NCI-H1048 (cell line): ENCODE data around the gene DGKG.

ENCODE experiments used
- DNase-seq: peaks from one replicate; lab custom pipeline; 2025; lab: John Stamatoyannopoulos, UW

DGKG gene

GRCh38 chr3:186141790-186142189 lies 220.2 kb downstream of the DGKG start:
- no peak for DNase-seq

DNA sequence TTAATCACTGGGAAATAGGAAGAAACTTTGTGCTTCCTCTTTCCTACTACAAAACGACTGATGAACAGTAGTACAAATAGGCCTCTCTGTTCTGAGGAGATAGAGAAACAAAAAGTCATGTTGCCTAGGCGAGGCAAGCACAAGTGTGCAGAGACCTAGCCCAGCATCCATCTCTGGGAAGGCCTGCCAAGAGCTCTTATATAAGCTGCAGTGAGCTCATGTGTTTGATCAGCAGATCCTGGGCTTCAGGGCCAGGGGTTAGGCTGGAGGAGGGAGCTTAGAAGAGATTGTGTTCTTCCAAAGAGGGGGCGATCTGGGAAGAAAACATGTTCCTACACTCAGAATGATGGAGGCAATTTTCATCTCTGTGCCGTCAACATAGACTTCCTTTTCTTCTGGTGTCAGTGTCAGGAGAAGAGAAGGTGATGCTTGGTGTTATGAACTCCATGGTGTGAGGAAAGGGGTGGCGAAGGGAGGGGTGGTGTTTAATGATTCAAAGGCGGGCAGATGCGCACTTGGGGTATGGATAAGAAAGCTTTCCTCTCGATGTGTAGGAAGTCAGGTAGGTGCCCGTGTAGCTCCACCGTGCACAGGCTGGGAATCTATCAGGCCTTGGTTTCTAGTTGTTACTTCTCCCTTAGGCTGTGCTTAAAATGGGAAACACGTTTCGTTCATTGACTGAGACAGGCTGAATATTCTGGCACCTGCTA lies 223.6 kb downstream of the DGKG start:
- no peak for DNase-seq

GRCh38 chr3:186137051-186137685 lies 224.9 kb downstream of the DGKG start:
- no peak for DNase-seq

DNA sequence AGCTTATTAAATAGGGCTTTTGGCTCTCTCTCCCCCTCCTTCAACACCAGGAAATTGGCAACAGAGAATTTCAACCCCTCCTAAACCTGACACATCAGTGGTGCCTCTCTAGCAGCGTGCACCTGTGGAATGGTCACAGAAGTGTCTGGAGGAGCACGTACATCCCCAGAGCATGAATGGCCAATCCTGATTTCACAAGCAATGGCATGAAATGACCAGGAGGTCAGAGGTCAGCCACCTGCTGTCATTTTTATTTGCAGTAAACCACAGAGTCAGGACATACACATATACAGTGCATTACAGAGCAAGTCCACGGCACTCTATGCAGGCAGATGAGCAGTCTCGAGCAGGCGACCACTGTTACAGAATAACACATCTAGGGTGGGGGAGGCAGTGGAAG lies 228.1 kb downstream of the DGKG start:
- no peak for DNase-seq

GRCh38 chr3:186132487-186132886 lies 229.5 kb downstream of the DGKG start:
- DNase-seq, result no peak

- DNase-seq, result no peak
Measured at GRCh38 chr3:186129206-186129605, 232.8 kb downstream of the DGKG start.

GRCh38 chr3:186128158-186128557 lies 233.9 kb downstream of the DGKG start:
- no peak for DNase-seq

DNA sequence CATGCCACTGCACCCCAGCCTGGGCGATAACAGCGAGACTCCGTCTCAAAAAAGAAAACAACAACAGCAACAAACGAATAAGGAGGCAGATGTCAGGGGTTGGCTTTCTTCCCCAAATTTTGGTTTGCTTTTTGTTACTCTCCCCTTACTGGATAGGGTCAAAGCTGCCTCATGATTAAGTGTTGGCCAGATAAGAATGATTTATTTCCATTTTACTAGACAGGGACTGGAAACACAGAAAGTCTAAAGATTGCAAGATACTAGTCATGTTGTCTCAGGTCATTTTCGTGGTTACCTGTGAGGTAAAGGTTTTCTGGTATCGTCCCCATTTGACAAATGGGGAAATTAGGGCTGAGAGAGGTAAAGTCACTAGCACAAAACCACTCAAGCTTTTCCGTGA lies 234.6 kb downstream of the DGKG start:
- no peak for DNase-seq

GRCh38 chr3:186125118-186125517 lies 236.9 kb downstream of the DGKG start:
- DNase-seq, result no peak

GRCh38 chr3:186124592-186124991 lies 237.4 kb downstream of the DGKG start:
- no peak for DNase-seq

DNA sequence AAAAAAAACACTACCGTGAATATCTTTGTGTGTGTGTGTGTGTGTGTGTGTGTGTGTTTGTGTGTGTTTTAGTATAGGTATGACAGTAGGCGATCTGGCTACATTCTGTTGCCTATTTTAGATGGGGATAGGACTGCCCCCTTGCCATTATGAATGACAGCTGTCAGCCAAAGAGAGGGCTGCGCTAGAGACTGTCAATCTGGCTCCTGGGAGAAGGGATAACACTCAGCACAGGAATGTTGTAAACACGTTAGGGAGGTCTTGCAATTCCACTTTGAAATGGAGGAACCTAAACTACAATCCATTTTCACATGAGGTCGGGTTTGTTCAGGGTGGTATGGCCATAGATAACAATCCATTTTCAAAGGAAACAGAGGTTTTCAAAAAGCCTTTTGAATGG lies 239.0 kb downstream of the DGKG start:
- DNase-seq, result no peak

GRCh38 chr3:186121968-186122367 lies 240.1 kb downstream of the DGKG start:
- DNase-seq, result no peak

- no peak for DNase-seq
Measured at GRCh38 chr3:186121278-186121677, 240.8 kb downstream of the DGKG start.

- no peak for DNase-seq
Measured at GRCh38 chr3:186119499-186119898, 242.5 kb downstream of the DGKG start.

GRCh38 chr3:186118692-186119091 lies 243.3 kb downstream of the DGKG start:
- DNase-seq, result no peak

DNA sequence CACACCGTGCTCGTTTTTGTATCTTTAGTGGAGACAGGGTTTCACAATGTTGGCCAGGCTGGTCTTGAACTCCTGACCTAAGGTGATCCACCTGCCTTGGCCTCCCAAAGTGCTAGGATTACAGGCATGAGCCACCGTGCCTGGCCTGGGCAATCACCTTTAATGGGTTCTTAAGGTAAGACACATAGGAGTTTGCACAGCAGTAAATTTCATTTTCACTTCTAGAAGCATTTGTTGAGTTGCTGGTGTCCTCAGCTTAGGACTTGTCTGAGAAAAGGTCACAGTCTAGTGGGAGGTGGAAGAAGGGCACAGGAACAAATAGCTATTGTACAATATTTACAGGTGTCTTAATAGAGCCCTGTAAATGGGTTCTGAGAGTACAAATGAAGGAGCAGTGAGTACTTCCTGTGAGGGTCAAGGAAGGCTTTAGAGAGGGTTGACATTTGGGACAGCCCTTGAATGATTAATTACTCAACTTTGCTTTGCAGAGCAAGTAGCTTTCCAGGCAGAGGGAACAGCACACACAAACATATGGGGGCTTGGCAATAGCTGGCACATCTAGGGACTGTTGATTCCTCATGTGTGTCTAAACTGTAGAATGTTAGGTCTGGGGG lies 244.4 kb downstream of the DGKG start:
- no peak for DNase-seq

DNA sequence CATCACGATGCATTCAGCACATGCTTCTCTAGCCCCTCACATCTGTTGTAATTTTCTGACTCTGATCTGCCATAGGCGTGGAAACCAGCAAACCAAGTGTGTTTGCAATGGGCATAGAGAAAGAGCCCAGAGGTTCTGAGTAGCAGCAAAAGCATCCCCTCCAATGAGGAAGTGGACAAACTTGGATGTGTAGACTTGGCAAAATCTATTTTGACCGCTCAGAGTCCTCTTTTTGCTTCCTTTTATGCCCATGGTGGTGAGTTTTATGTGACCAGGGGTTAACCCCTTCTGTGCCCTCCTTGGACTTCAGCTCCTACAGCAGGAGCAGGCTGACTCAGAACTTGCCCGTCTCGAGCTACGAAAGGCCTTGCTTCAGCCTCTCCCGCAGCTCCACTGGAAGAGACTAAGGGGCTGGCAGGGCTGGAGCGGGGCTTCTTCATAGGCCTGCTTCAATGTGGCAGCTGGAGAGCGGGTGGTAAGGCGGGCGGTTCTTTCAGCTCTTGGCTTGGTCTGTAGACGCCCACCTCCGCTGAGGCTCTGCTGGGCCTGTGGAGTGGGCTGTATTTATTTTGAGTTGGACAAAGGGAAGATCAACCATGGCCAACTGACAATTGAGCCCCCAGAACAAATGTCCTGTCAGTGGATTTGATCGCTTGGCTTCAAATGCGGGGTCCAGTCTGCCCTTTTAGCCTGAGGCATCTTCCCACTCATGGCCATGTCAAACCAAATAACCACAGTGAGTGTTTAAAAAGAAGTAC lies 246.6 kb downstream of the DGKG start:
- no peak for DNase-seq

DNA sequence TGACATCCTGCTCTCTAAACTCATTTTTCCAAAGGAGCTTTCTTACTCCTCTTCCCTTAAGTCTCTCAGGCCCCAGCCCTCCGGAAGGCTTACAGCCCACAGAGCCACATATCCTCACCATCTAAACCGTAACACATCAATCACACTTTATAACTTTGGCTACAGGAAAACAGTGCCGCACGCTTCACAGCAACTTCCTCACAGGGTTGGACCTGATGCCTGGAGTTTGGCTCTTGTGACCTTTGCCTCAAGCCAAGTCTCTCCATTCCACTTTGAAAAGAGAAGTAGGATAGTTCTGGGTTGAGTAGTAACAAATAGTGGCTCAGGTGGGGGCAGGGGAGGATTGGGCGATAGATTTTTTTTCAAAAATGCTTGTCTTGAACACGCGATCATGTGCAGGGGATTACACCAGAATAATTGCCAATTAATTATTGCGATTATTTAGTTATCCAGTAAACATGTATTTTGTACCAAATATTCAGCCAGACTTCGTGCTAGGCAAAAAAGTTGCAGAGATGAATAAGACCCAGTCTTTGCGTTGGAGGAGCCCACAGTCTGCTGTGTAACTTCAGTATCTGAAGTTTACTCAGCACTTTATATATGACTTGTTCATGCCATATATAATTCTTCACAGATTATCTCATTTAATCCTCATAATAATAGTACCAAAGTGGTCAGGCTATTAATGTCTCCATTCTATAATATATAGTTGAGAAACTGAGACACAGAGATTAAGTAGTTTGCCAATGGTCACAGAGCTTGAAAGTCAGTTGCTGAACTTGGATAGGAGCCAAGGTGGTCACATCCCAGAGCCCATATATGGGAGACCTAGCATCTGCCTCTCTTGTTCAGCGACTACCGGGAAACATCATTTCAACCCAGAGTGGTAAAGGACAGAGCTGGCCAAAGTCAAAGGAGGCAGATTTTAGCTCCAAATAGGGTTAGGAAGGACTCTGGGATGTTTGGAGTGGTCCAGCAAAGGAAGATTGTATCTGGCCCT lies 250.8 kb downstream of the DGKG start:
- DNase-seq, result no peak

- no peak for DNase-seq
Measured at GRCh38 chr3:186109897-186110803, 251.9 kb downstream of the DGKG start.
